K562 (cell line): ENCODE measurements around the gene NUP133. TPM values are rescaled to one million over a fixed set of nuclear protein-coding genes. Genes with fewer than 3 reads are reported as not detected.

Experiments
- ATAC-seq: fragments of 200-7000 bp; cut with Tn5 transposase; 3 replicates; pipeline ENCODE4 v1.9.1; 2020; ENCODE audit warnings: moderate library complexity
- BruUV-seq: library from RNA; stranded (reverse); fragments of 400-500 nt; replicated peaks from 2 replicates; lab custom pipeline; 2021; lab: Mats Ljungman, UMichigan
- CTCF ChIA-PET: fragments of 300-600 bp; formaldehyde crosslinking; extraction: SDS; loops from one replicate; lab custom pipeline; 2021; ENCODE audit warnings: low intra/inter-chr PET ratio; lab: Yijun Ruan, JAX
- POLR2A ChIA-PET: fragments of 300-600, 350-650 bp; sonication (Branson Sonifier 250); formaldehyde crosslinking; extraction: SDS; loops from one replicate; lab custom pipeline; 2021; ENCODE audit warnings: antibody characterized with exemption, inconsistent platforms; lab: Yijun Ruan, JAX
- DNase-seq, 4 experiments: peaks; one replicate each; pipeline versions ENCODE4 v3.0.0 to v3.0.0-alpha.2; 2011 to 2018; ENCODE audit warnings: low spot score in 3 of 4, mixed read lengths in 3 of 4; ENCODE audit errors: extremely low read depth in 1 of 4
- FAIRE-seq: peaks from 2 replicates; lab custom pipeline; 2011; peaks lifted over from hg19 to GRCh38; lab: Jason Lieb, UNC
- H2AFZ ChIP-seq: 2 replicates; pipeline ENCODE4 v1.6.0; 2011; ENCODE audit warnings: low read depth, low read length, control low read depth, inconsistent platforms
- H3K27ac ChIP-seq: fragments of 200-600 bp; 3 replicates; pipeline ENCODE4 v1.8.0; 2011; ENCODE audit warnings: low read depth, mild to moderate bottlenecking, control low read depth, inconsistent platforms, low read length, moderate library complexity, mixed read lengths; ENCODE audit errors: extremely low read depth
- H3K27me3 ChIP-seq, 2 experiments: fragments of 300-600 bp in 1 of 2; 2 replicates in 1 of 2; 3 replicates in 1 of 2; pipeline versions ENCODE4 v1.6.0 to v1.8.0; 2011; ENCODE audit warnings: inconsistent platforms in 2 of 2, low read length in 2 of 2, mild to moderate bottlenecking in 1 of 2, mixed read lengths in 1 of 2, moderate library complexity in 1 of 2; ENCODE audit not compliant: control insufficient read depth in 2 of 2, insufficient read depth in 2 of 2
- H3K36me3 ChIP-seq: fragments of 300-600 bp; 3 replicates; pipeline ENCODE4 v1.8.0; 2011; ENCODE audit warnings: mild to moderate bottlenecking, low read length, inconsistent platforms; ENCODE audit not compliant: control insufficient read depth, insufficient read depth
- H3K4me1 ChIP-seq, 2 experiments: fragments of 200-600 bp in 1 of 2; replicated peaks in 1 of 2; 2 replicates in 1 of 2; 3 replicates in 1 of 2; pipeline versions ENCODE4 v1.5.1 to v1.8.0; 2011; ENCODE audit warnings: inconsistent platforms in 2 of 2, low read length in 2 of 2, mild to moderate bottlenecking in 1 of 2, mixed read lengths in 1 of 2, moderate library complexity in 1 of 2; ENCODE audit not compliant: control insufficient read depth in 2 of 2, insufficient read depth in 2 of 2
- H3K4me2 ChIP-seq: 2 replicates; pipeline ENCODE4 v1.6.1; 2011; ENCODE audit warnings: low read length, control low read depth, inconsistent platforms, mixed read lengths; ENCODE audit not compliant: insufficient read depth
- H3K4me3 ChIP-seq: fragments of 200-600 bp; sonication (generic), shearing (Covaris generic); 2 replicates; pipeline ENCODE4 v1.5.1; 2016; ENCODE audit warnings: control low read depth, inconsistent platforms
- H3K79me2 ChIP-seq: fragments of 200-600 bp; 3 replicates; pipeline ENCODE4 v1.8.0; 2011; ENCODE audit warnings: low read length, inconsistent platforms; ENCODE audit not compliant: control insufficient read depth, insufficient read depth
- H3K9ac ChIP-seq, 2 experiments: 2 replicates each; pipeline versions ENCODE4 v1.6.0 to v1.6.1; 2011; ENCODE audit warnings: low read depth in 2 of 2, low read length in 2 of 2, control low read depth in 1 of 2, inconsistent platforms in 1 of 2, mild to moderate bottlenecking in 1 of 2, mixed read lengths in 1 of 2; ENCODE audit not compliant: insufficient read depth in 1 of 2
- H3K9me1 ChIP-seq: one replicate; pipeline ENCODE4 v1.6.0; 2011; ENCODE audit warnings: inconsistent platforms, mild to moderate bottlenecking, low read length, moderate library complexity; ENCODE audit not compliant: control insufficient read depth, insufficient read depth
- H3K9me3 ChIP-seq: replicated peaks from 2 replicates; pipeline ENCODE4 v1.5.1; 2011; ENCODE audit warnings: low read depth, low read length, inconsistent platforms; ENCODE audit not compliant: control insufficient read depth, insufficient read depth
- H4K20me1 ChIP-seq: replicated peaks from 2 replicates; pipeline ENCODE4 v1.6.1; 2011; ENCODE audit warnings: low read length, inconsistent platforms, mixed read lengths; ENCODE audit not compliant: control insufficient read depth, insufficient read depth
- C11orf30 ChIP-seq: fragments of 450-650 bp; IDR thresholded peaks from 2 replicates; pipeline ENCODE4 v1.6.1; 2016; ENCODE audit warnings: low read depth, mild to moderate bottlenecking
- E2F4 ChIP-seq: sonication (generic); formaldehyde crosslinking; IDR thresholded peaks from 2 replicates; pipeline ENCODE4 v1.8.0; 2022; ENCODE audit warnings: mild to moderate bottlenecking, low read depth, missing genetic modification reagents
- KLF1 ChIP-seq: fragments of 450-650 bp; IDR thresholded peaks from 2 replicates; pipeline ENCODE4 v1.6.1; 2016; ENCODE audit warnings: missing genetic modification characterization, missing compliant biosample characterization
- KLF10 ChIP-seq: fragments of 250-450 bp; sonication (Bioruptor Pico); IDR thresholded peaks from 2 replicates; pipeline ENCODE4 v1.6.1; 2021; ENCODE audit warnings: matching md5 sums
- MAFF ChIP-seq: IDR thresholded peaks from 2 replicates; pipeline ENCODE4 v1.6.1; 2012; ENCODE audit warnings: low read length, improper control_type of control experiment
- MAFG ChIP-seq: fragments of 450-650 bp; conservative IDR thresholded peaks from 2 replicates; pipeline ENCODE4 v1.6.1; 2016; ENCODE audit warnings: missing genetic modification characterization, missing compliant biosample characterization
- POLR3G ChIP-seq: IDR thresholded peaks from 2 replicates; pipeline ENCODE4 v1.6.1; 2011; ENCODE audit not compliant: insufficient read length, insufficient replicate concordance; ENCODE audit errors: extremely low read depth
- RUNX1 ChIP-seq: sonication (generic); IDR thresholded peaks from 2 replicates; pipeline ENCODE4 v1.6.1; 2016; ENCODE audit warnings: antibody characterized with exemption, low read depth
- SRSF7 ChIP-seq: fragments of 200-400 bp; formaldehyde crosslinking; optimal IDR thresholded peaks from 2 replicates; pipeline ENCODE3; 2017; ENCODE audit warnings: mild to moderate bottlenecking, low read depth, low read length
- ZNF140 ChIP-seq: fragments of 250-450 bp; sonication (Bioruptor Pico); IDR thresholded peaks from 2 replicates; pipeline ENCODE4 v1.8.0; 2021; ENCODE audit warnings: moderate library complexity, mild to moderate bottlenecking, inconsistent platforms
- ZNF143 ChIP-seq: sonication (generic); formaldehyde crosslinking; IDR thresholded peaks from 2 replicates; pipeline ENCODE4 v1.9.0; 2022; ENCODE audit warnings: mild to moderate bottlenecking, missing genetic modification reagents
- ZNF232 ChIP-seq: sonication (generic); formaldehyde crosslinking; IDR thresholded peaks from 2 replicates; pipeline ENCODE4 v1.8.0; 2022; ENCODE audit warnings: mild to moderate bottlenecking, missing genetic modification reagents
- ZNF655 ChIP-seq: fragments of 250-450 bp; sonication (Bioruptor Pico); IDR thresholded peaks from 2 replicates; pipeline ENCODE4 v1.5.0; 2021
- ZNF695 ChIP-seq: fragments of 450-650 bp; formaldehyde crosslinking; IDR thresholded peaks from 2 replicates; pipeline ENCODE4 v1.4.0; 2020; ENCODE audit warnings: mild to moderate bottlenecking, moderate library complexity
- ZNF717 ChIP-seq: fragments of 250-450 bp; sonication (Bioruptor Pico); IDR thresholded peaks from 2 replicates; pipeline ENCODE4 v1.5.0; 2021
- ZZZ3 ChIP-seq: fragments of 450-650 bp; IDR thresholded peaks from 2 replicates; pipeline ENCODE4 v1.6.1; 2016; ENCODE audit warnings: antibody characterized with exemption, mild to moderate bottlenecking, moderate library complexity
- WGBS: fragments of 100-300 bp; shearing (Covaris generic); methylation state at CpG from one replicate; pipeline ENCODE4 v1.1.6; 2016; ENCODE audit warnings: low coverage, mixed read lengths; ENCODE audit not compliant: insufficient coverage; ENCODE audit errors: missing lambda C conversion rate; 5-methylcytosine and 5-hydroxymethylcytosine counted together
- in situ Hi-C: fragments of 300-500 bp; cut with MboI; formaldehyde crosslinking; loops from 4 replicates; pipeline ENCODE4 v1.15.0; 2018; ENCODE audit warnings: inconsistent platforms, mixed read lengths
- intact Hi-C: fragments of 100-400 bp; cut with micrococcal nuclease; formaldehyde crosslinking; loops from 2 replicates; pipeline ENCODE4 v1.14.2; 2022
- polyA plus RNA-seq, 8 experiments: library from polyadenylated mRNA; depleted of rRNA in 4 of 8; stranded (reverse) in 5 of 8; unstranded in 3 of 8; fragments of >200 nt; fragmentation: Nextera tagmentation in 2 of 8; fragmentation: Illumina TruSeq in 1 of 8; extraction: Ambion mirVana in 2 of 8; extraction: Trizol in 1 of 8; gene quantifications; 2 replicates each; pipeline versions ENCODE4 v1.2.1 to v1.2.3, GENCODE V29; 2011 to 2014; ENCODE audit warnings: inconsistent platforms in 1 of 8, missing spikeins in 1 of 8
- total RNA-seq, 7 experiments: library from RNA; depleted of rRNA in 6 of 7; stranded (reverse); fragments of >200 nt in 6 of 7; fragmentation: Illumina TruSeq in 2 of 7; extraction: Trizol in 2 of 7; gene quantifications; 2 replicates each; pipeline versions ENCODE4 v1.2.1 to v1.2.3, GENCODE V29; 2011 to 2021; ENCODE audit warnings: low replicate concordance in 1 of 7

NUP133 gene
- total and polyA plus RNA-seq, 9 of the 15 experiments (the other 6 are each of a cell fraction or from before 2014, with no cell fraction given), result 21.7 to 85.1 (median 61.3) TPM

GRCh38 chr1:229456016-229456415 is 52.1 kb downstream of the NUP133 start:
- intact Hi-C loops, result no loop called here
- no peak for FAIRE-seq
- no peak for DNase-seq
- H3K9me1 ChIP-seq, result no peaks in the 10 kb centered on the region
- H2AFZ ChIP-seq, result no peak overlapping the region
- ATAC-seq, result no peak
- no peaks in the 10 kb centered on the region for H4K20me1 ChIP-seq
- H3K27me3 ChIP-seq, result no peaks in the 10 kb centered on the region
- no TSS peak for BruUV-seq
- ChIA-PET CTCF (no interaction called here), POLR2A (no interaction called here)
- H3K79me2 ChIP-seq, result no peaks in the 10 kb centered on the region
- H3K9me3 ChIP-seq, result no peaks in the 10 kb centered on the region
- no peak overlapping the region for H3K4me2 ChIP-seq
- H3K9ac ChIP-seq, result no peak overlapping the region
- no peaks in the 10 kb centered on the region for H3K4me1 ChIP-seq
- H3K27ac ChIP-seq, result no peak overlapping the region
- TF ChIP-seq KLF10 (CRISPR knock-in tag) (no peak), RUNX1 (no peak), ZNF717 (CRISPR knock-in tag) (no peak)
- H3K4me3 ChIP-seq, result no peak overlapping the region
- H3K36me3 ChIP-seq, result peaks cover 86% of the 10 kb centered on the region
- WGBS, result 74% methylated on average over 3 of the region's 3 CpGs
- in situ Hi-C loops, result no loop called here

- ChIA-PET POLR2A (no interaction called here), CTCF (interaction anchor here (0.8 to 2.3 kb wide), 2 partner anchors 194 to 196 kb away, joined by 3 to 20 read pairs; no protein-coding TSS in a partner anchor)
- FAIRE-seq (no peak), DNase-seq (no peak), ATAC-seq (peak; percentile 31; the same call in 1 of the 3 replicates)
- Histone ChIP-seq H4K20me1 (no peaks in the 10 kb centered on the region), H3K4me2 (no peak overlapping the region), H3K9me3 (no peaks in the 10 kb centered on the region), H3K27ac (no peak overlapping the region), H3K9me1 (no peaks in the 10 kb centered on the region), H3K4me1 (no peaks in the 10 kb centered on the region), H3K79me2 (no peaks in the 10 kb centered on the region), H3K9ac (no peak overlapping the region; a peak in 1 of 4 replicates), H2AFZ (no peak overlapping the region), H3K4me3 (no peak overlapping the region), H3K27me3 (no peaks in the 10 kb centered on the region), H3K36me3 (peaks cover 77% of the 10 kb centered on the region)
- in situ Hi-C loops, result no loop called here
- BruUV-seq, result no TSS peak
- WGBS, result 98% methylated on average over 4 of the region's 4 CpGs
- intact Hi-C loops, result no loop called here
- TF ChIP-seq C11orf30 (peak; percentile 69; the same call in 1 of the 2 replicates), ZNF695 (no peak), KLF1 (tag) (no peak), MAFF (peak; percentile 32; the same call in 1 of the 2 replicates), MAFG (tag) (peak; percentile 50), SRSF7 (no peak), ZZZ3 (no peak), RUNX1 (no peak), ZNF717 (CRISPR knock-in tag) (no peak), E2F4 (CRISPR knock-in tag) (no peak), ZNF143 (no peak), ZNF655 (CRISPR knock-in tag) (no peak), ZNF140 (CRISPR knock-in tag) (no peak), POLR3G (no peak), ZNF232 (CRISPR knock-in tag) (no peak)
Measured at GRCh38 chr1:229454056-229454455, 54.1 kb downstream of the NUP133 start.
